Activated effector memory CD4-positive, alpha-beta T cell treated with anti-CD3 and anti-CD28 coated beads, Interleukin-2, amount 50 U/mL, for 16 hours (primary cell): ENCODE data around the gene TH.

Source experiments
- DNase-seq: peaks from one replicate; pipeline ENCODE4 v3.0.0-alpha.2; 2020

Gene TH

GRCh38 chr11:2139123-2139521, 32.5 kb downstream of the TH start, which contains the start of gene IGF2:
Gene IGF2, minus strand, starts transcription at chr11:2139389. Its CDS starts 3,866 bp downstream, at chr11:2135523.
- no peak for DNase-seq

- no peak for DNase-seq
Measured at GRCh38 chr11:2138431-2139122, 33.0 kb downstream of the TH start.

GRCh38 chr11:2138068-2138430, 33.6 kb downstream of the TH start:
- DNase-seq, result no peak

GRCh38 chr11:2137202-2138067, 34.2 kb downstream of the TH start:
- DNase-seq, result no peak

DNA sequence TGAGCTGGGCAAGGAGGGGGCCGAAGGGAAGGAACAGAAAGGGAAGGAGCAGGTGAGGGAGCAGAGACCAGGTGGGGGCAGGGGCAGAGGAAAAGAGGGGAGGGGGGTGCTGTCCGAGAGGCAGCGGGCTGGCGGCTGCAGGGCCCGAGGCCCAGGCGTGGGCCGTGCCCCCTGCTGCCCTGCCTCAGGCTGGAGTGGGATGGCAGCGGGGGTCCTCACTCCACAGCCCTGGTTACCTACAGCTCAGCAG, 34.7 kb downstream of the TH start:
- no peak for DNase-seq

- no peak for DNase-seq
Measured at GRCh38 chr11:2136209-2136951, 35.2 kb downstream of the TH start.

GRCh38 chr11:2135648-2136201, 35.9 kb downstream of the TH start:
- no peak for DNase-seq

DNA sequence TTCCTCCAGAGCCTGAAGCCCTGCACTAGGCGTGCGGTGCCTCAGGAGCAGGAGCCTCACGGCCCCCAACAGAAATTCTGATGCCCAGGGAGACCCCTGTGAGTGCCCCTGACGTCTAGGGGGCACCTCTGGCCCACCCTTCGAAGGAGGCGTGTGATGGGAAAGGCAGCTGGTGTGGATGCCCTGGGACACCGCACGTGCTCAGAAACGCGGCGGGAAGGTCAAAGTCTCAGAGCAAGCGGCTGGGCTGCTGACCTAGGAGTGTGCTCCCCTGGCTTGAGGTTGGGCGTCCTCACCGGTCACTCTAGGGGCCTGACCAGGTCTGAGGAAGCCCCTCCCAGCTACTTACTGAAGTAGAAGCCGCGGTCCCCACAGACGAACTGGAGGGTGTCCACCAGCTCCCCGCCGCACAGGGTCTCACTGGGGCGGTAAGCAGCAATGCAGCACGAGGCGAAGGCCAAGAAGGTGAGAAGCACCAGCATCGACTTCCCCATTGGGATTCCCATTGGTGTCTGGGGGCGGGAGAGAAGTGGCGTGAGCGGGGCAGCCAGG, 36.5 kb downstream of the TH start:
- DNase-seq, result no peak

DNA sequence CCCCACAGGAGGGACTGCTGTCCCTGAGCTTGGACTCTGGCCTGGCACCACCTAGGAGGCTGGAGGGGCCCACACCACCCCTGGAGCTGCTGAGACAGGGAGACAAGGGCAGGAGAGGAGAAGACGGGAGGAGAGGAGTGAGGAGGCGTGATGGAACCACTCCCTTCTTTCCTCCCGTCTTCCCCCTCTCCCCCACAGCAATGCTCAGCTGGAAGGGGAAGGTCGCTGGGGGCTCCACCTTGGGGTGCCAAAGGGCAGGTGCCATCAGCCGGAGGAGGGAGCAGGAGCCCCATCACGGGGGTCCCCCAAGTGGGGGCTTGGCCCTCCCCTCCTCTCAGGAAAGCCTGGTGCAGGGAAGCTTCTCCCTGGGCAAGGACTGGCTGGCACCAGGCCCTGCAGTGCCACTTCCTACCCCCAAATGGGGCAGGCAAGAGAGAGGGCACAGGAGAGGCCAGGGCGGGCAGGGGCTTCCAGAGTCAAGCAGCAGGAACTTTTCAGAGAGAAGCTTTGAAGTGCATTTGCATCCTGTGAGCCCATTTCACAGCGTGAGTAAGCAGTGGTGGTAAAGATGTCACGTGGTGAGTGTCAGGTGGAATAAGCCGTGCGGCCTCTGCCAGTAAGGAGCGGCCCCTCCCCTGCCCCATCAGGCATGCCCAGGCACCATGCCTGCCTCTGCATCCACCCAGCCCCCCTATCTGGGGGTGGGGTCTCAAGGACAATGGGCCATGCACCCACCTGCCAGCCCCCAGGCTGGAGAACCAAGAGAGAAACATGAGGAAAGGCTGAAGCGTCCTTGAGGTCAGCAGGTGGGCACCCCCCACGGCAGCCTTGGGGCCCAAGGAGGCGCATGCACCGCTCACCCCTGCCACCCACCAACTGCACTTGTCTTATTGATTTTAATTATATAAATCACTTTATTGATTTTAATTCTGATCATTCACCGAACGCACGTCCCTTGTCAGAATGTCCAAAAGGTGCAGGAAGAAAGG, 37.3 kb downstream of the TH start:
- DNase-seq, result no peak

- DNase-seq, result no peak
Measured at GRCh38 chr11:2133241-2134021, 38.2 kb downstream of the TH start.

DNA sequence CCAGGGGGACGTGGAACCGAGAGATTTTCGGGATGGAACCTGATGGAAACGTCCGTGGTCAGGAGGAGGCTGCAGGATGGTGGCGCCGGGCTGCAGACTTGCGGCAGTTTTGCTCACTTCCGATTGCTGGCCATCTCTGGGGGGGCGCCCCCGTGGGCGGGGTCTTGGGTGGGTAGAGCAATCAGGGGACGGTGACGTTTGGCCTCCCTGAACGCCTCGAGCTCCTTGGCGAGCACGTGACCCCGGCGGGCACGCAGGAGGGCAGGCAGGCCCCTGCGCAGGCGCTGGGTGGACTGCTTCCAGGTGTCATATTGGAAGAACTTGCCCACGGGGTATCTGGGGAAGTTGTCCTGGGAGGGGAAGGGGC, 38.8 kb downstream of the TH start:
- DNase-seq, result no peak

DNA sequence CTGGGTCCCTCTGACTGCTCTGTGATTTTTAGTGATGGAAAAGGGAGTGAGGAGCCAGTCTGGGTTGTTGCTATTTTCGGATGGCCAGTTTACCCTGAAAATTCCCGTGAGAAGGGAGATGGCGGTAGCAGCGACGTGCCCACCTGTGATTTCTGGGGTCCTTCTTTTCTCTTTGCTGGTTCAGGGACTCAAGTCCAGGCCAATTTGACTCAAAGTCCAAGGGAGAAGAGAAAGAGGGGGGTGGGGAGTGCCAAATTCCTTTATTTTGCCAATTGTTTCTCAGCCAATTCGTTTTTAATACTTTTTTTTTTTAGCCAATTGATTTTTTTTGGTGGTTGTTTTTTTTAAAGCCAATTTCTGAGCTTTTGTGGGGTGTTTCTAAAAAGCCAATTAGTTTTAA, 39.4 kb downstream of the TH start:
- DNase-seq, result no peak

DNA sequence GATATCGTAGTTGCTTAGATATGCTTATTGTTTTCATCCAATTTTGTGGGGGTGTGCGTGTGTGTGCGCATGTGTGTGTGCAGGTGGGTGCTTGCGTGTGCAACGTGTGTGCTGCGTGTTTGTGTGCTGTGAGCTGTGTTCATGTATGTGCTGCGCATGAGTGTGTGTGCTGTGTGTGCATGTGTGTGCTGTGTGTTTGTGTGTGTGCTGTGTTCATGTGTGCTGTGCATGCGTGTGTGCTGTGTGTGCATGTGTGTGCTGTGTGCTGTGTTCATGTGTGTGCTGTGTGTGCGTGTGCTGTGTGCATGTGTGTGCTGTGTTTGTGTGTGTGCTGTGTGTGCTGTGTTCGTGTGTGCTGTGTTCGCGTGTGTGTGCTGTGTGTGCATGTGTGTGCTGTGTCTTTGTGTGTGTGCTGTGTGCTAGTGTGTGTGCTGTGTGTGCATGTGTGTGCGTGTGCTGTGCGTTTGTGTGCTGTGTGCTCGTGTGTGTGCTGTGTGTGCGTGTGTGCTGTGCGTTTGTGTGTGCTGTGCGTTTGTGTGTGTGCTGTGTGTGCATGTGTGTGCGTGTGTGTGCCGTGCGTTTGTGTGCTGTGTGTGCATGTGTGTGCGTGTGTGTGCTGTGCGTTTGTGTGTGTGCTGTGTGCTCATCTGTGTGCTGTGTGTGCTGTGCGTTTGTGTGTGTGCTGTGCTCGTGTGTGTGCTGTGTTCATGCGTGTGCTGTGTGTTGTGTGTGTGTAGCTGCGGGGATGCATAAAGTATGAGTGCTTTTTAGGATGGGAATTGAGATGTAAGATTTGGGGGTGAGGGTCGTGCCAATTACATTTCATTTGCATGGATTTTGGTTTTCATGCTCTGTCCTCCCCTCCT, 40.0 kb downstream of the TH start:
- no peak for DNase-seq

GRCh38 chr11:2130881-2131352, 40.7 kb downstream of the TH start:
- no peak for DNase-seq

- DNase-seq, result no peak
Measured at GRCh38 chr11:2129699-2130366, 41.8 kb downstream of the TH start.

GRCh38 chr11:2129308-2129698, 42.3 kb downstream of the TH start:
- no peak for DNase-seq

- DNase-seq, result no peak
Measured at GRCh38 chr11:2128511-2129307, 42.9 kb downstream of the TH start.

- no peak for DNase-seq
Measured at GRCh38 chr11:2128130-2128510, 43.5 kb downstream of the TH start.
